CD14-positive monocyte (primary cell): Measurements from ENCODE around the gene AP4M1. TPM values are rescaled to one million over a fixed set of nuclear protein-coding genes. Genes with fewer than 3 reads are reported as not detected.

Experiments
- DNase-seq, 3 donors: peaks; one replicate each; pipeline ENCODE4 v3.0.0-alpha.2; 2011 to 2022
- H2AFZ ChIP-seq: 2 replicates; pipeline ENCODE4 v1.6.0; 2012; ENCODE audit warnings: mild to moderate bottlenecking, low read depth, low read length, inconsistent platforms; ENCODE audit not compliant: insufficient read depth, poor library complexity, severe bottlenecking
- H3K27ac ChIP-seq, 2 donors: 1 replicate in 1 of 2; 2 replicates in 1 of 2; pipeline ENCODE4 v1.5.1; 2012 to 2013; ENCODE audit warnings: low read length in 2 of 2, control low read depth in 1 of 2, inconsistent platforms in 1 of 2, low read depth in 1 of 2, mild to moderate bottlenecking in 1 of 2
- H3K27me3 ChIP-seq, 2 donors: one replicate each; pipeline versions ENCODE4 v1.6.0 to v1.6.1; 2011 to 2013; ENCODE audit warnings: low read length in 2 of 2; ENCODE audit not compliant: control insufficient read depth in 2 of 2, insufficient read depth in 2 of 2
- H3K36me3 ChIP-seq, 2 donors: replicated peaks in 1 of 2; 1 replicate in 1 of 2; 2 replicates in 1 of 2; pipeline versions ENCODE4 v1.5.1 to v1.6.1; 2012 to 2013; ENCODE audit warnings: low read length in 2 of 2, control low read depth in 1 of 2, inconsistent platforms in 1 of 2, mild to moderate bottlenecking in 1 of 2; ENCODE audit not compliant: insufficient read depth in 2 of 2, control insufficient read depth in 1 of 2
- H3K4me1 ChIP-seq, 2 donors: 1 replicate in 1 of 2; 2 replicates in 1 of 2; pipeline versions ENCODE4 v1.5.1 to v1.6.1; 2012 to 2013; ENCODE audit warnings: low read length in 2 of 2, control low read depth in 1 of 2, inconsistent platforms in 1 of 2, mild to moderate bottlenecking in 1 of 2, moderate library complexity in 1 of 2; ENCODE audit not compliant: insufficient read depth in 2 of 2, control insufficient read depth in 1 of 2
- H3K4me2 ChIP-seq: replicated peaks from 2 replicates; pipeline ENCODE3; 2012; ENCODE audit warnings: low read length, moderate library complexity, mild to moderate bottlenecking; ENCODE audit not compliant: poor library complexity, severe bottlenecking; ENCODE audit errors: extremely low read depth
- H3K4me3 ChIP-seq, 3 experiments: fragments of 200-600 bp in 1 of 3; sonication (generic) in 1 of 3; replicated peaks in 1 of 3; 1 replicate in 2 of 3; 2 replicates in 1 of 3; pipeline ENCODE4 v1.5.1; 2011 to 2013; ENCODE audit warnings: low read length in 3 of 3, mild to moderate bottlenecking in 3 of 3, control low read depth in 2 of 3, low read depth in 2 of 3, inconsistent platforms in 1 of 3, moderate library complexity in 1 of 3
- H3K79me2 ChIP-seq: 2 replicates; pipeline ENCODE4 v1.6.0; 2012; ENCODE audit warnings: mild to moderate bottlenecking, control low read depth, inconsistent platforms, low read length, moderate library complexity; ENCODE audit not compliant: insufficient read depth
- H3K9ac ChIP-seq: 2 replicates; pipeline ENCODE4 v1.6.0; 2017; ENCODE audit warnings: low read length, mild to moderate bottlenecking; ENCODE audit not compliant: insufficient read depth, poor library complexity, severe bottlenecking
- H3K9me3 ChIP-seq, 2 donors: replicated peaks in 1 of 2; 1 replicate in 1 of 2; 2 replicates in 1 of 2; pipeline versions ENCODE4 v1.5.1 to v1.6.1; 2012 to 2013; ENCODE audit warnings: low read length in 2 of 2, control low read depth in 1 of 2; ENCODE audit not compliant: control insufficient read depth in 1 of 2, insufficient read depth in 1 of 2
- H4K20me1 ChIP-seq: 2 replicates; pipeline ENCODE4 v1.6.0; 2012; ENCODE audit warnings: mild to moderate bottlenecking, low read length, control low read depth, moderate library complexity; ENCODE audit not compliant: insufficient read depth
- H3K27ac Mint-ChIP-seq, 7 donors: one replicate each; pipeline ENCODE4 v1.8.0; 2020; ENCODE audit warnings: mild to moderate bottlenecking in 7 of 7, mixed read lengths in 7 of 7, moderate library complexity in 6 of 7, inconsistent platforms in 2 of 7
- H3K27me3 Mint-ChIP-seq, 3 donors: one replicate each; pipeline ENCODE4 v1.8.0; 2021 to 2022; ENCODE audit warnings: low read depth in 3 of 3, mild to moderate bottlenecking in 3 of 3, mixed read lengths in 3 of 3, moderate library complexity in 3 of 3, inconsistent platforms in 1 of 3
- H3K36me3 Mint-ChIP-seq, 2 donors: one replicate each; pipeline ENCODE4 v1.8.0; 2020; ENCODE audit warnings: mixed read lengths in 2 of 2, inconsistent platforms in 1 of 2, mild to moderate bottlenecking in 1 of 2
- H3K4me1 Mint-ChIP-seq: one replicate; pipeline ENCODE4 v1.8.0; 2020; ENCODE audit warnings: mild to moderate bottlenecking, mixed read lengths
- H3K4me3 Mint-ChIP-seq, 2 donors: one replicate each; pipeline ENCODE4 v1.8.0; 2020; ENCODE audit warnings: mild to moderate bottlenecking in 2 of 2, mixed read lengths in 2 of 2, moderate library complexity in 1 of 2
- H3K9me3 Mint-ChIP-seq, 7 donors: one replicate each; pipeline ENCODE4 v1.8.0; 2020 to 2022; ENCODE audit warnings: mixed read lengths in 7 of 7, mild to moderate bottlenecking in 6 of 7, moderate library complexity in 6 of 7, inconsistent platforms in 2 of 7
- CTCF ChIP-seq: fragments of 200-600 bp; IDR thresholded peaks from one replicate; pipeline ENCODE4 v1.8.0; 2022; ENCODE audit warnings: antibody characterized with exemption, mild to moderate bottlenecking
- WGBS: methylation state at CpG from one replicate; pipeline ENCODE4 v1.1.5; 2013; ENCODE audit warnings: missing lambda C conversion rate; ENCODE audit not compliant: insufficient coverage; 5-methylcytosine and 5-hydroxymethylcytosine counted together
- intact Hi-C, 2 donors: fragments of 100-400 bp; cut with micrococcal nuclease; formaldehyde crosslinking; loops; one replicate each; pipeline versions ENCODE4 v1.15.0 to v1.15.1; 2023
- polyA plus RNA-seq, 3 donors: library from polyadenylated mRNA; depleted of rRNA in 1 of 3; unstranded in 2 of 3; stranded (reverse) in 1 of 3; fragments of 300-500 nt in 2 of 3; fragments of >200 nt in 1 of 3; fragmentation: Illumina TruSeq in 2 of 3; gene quantifications; 1 replicate in 2 of 3; 2 replicates in 1 of 3; pipeline ENCODE4 v1.2.3, GENCODE V29; 2012 to 2021

Gene AP4M1
- polyA plus RNA-seq, 3 donors = 10.5 to 13.1 (median 12.6) TPM

GRCh38 chr7:100082978-100083377 lies 18.5 kb upstream of the AP4M1 start:
- Histone ChIP-seq H3K36me3 (peaks cover 3 to 16% of the 10 kb centered on the region in 2 donors), H3K4me1 (peaks cover 36 to 42% of the 10 kb centered on the region in 2 donors), H4K20me1 (peaks cover 17% of the 10 kb centered on the region), H3K27ac (peak overlapping the region in 1 of 2 donors; percentile 76), H3K9me3 (no peaks in the 10 kb centered on the region), H2AFZ (no peak overlapping the region), H3K4me2 (peak overlapping the region; percentile 65), H3K27me3 (no peaks in the 10 kb centered on the region), H3K9ac (no peak overlapping the region), H3K4me3 (peak overlapping the region in 1 of 3 experiments; percentile 94), H3K79me2 (peaks cover 35% of the 10 kb centered on the region)
- WGBS = no CpG with 5 or more reads among the region's 4 CpGs
- no peak for TF ChIP-seq CTCF
- Mint-ChIP-seq H3K9me3 (peaks cover 0 to 5% (median 0%) of the 10 kb centered on the region in 7 donors), H3K4me1 (peaks cover 37% of the 10 kb centered on the region), H3K36me3 (peaks cover 5 to 18% of the 10 kb centered on the region in 2 donors), H3K27me3 (peaks cover 8 to 15% (median 13%) of the 10 kb centered on the region in 3 donors), H3K27ac (peak overlapping the region; percentile 84 to 96 (median 93)), H3K4me3 (peak overlapping the region; percentile 76 to 82)
- DNase-seq = no peak
- intact Hi-C loops = loop anchor here (10.0 kb wide), 1 partner anchor 68 kb away; the partner anchor contains the start of gene ZKSCAN1 (in 2 of the 2)

DNA sequence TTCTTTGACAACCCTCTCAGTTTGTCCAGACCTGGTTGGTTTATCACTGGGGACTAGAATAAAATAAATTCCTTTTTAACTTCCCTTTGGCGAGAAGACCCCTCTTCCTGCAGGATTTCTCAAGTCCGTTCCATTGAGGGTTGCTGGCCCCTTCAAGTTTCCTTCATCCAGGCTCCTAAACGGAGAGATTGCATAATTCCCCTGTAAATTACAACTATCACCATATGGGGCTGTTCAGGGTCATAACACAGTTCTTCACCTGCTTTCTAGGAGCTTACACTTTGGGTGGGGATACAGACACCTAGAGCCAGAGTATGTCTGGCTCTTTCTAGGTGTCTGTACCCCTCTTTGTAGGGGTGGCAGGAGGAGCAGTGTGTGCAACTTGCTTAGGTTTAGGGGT lies 15.9 kb upstream of the AP4M1 start:
- Mint-ChIP-seq H3K27me3 (peaks cover 8 to 15% (median 14%) of the 10 kb centered on the region in 3 donors), H3K4me1 (peaks cover 41% of the 10 kb centered on the region), H3K27ac (peak overlapping the region in 6 of 7 donors; percentile 65 to 91 (median 82)), H3K4me3 (no peak overlapping the region), H3K36me3 (peaks cover 3 to 4% of the 10 kb centered on the region in 2 donors), H3K9me3 (peaks cover 0 to 5% (median 0%) of the 10 kb centered on the region in 7 donors)
- H2AFZ ChIP-seq = no peak overlapping the region
- no peak overlapping the region for H3K9ac ChIP-seq
- no peak overlapping the region for H3K4me2 ChIP-seq
- H3K79me2 ChIP-seq = peaks cover 22% of the 10 kb centered on the region
- no peak for DNase-seq
- intact Hi-C loops = loop anchor here (10.0 kb wide), 1 partner anchor 71 kb away; the partner anchor contains the start of gene ZKSCAN1 (in 2 of the 2)
- no peak for TF ChIP-seq CTCF
- peaks cover 42 to 55% of the 10 kb centered on the region in 2 donors for H3K4me1 ChIP-seq
- no CpG with 5 or more reads among the region's 3 CpGs for WGBS
- H3K9me3 ChIP-seq = no peaks in the 10 kb centered on the region
- H3K27me3 ChIP-seq = no peaks in the 10 kb centered on the region
- H3K27ac ChIP-seq = no peak overlapping the region
- no peaks in the 10 kb centered on the region for H4K20me1 ChIP-seq
- H3K36me3 ChIP-seq = peaks cover 3 to 4% of the 10 kb centered on the region in 2 donors
- no peak overlapping the region for H3K4me3 ChIP-seq
